ENCODE results near the gene SLC16A10.
A peak's percentile ranks its signal among the peaks of the same experiment; 100 is the strongest.

The SLC16A10 gene

GRCh38 chr6:111113336-111114086 is 26.2 kb downstream of the SLC16A10 start:
- H3K36me3 Mint-ChIP-seq (ENCODE audit: low read depth), result peaks cover 4% of the 10 kb centered on the region
- H3K4me3 Mint-ChIP-seq, result no peak overlapping the region
- H3K27me3 Mint-ChIP-seq (ENCODE audit: low read depth), result no peaks in the 10 kb centered on the region
- TF ChIP-seq, protein P1, sequence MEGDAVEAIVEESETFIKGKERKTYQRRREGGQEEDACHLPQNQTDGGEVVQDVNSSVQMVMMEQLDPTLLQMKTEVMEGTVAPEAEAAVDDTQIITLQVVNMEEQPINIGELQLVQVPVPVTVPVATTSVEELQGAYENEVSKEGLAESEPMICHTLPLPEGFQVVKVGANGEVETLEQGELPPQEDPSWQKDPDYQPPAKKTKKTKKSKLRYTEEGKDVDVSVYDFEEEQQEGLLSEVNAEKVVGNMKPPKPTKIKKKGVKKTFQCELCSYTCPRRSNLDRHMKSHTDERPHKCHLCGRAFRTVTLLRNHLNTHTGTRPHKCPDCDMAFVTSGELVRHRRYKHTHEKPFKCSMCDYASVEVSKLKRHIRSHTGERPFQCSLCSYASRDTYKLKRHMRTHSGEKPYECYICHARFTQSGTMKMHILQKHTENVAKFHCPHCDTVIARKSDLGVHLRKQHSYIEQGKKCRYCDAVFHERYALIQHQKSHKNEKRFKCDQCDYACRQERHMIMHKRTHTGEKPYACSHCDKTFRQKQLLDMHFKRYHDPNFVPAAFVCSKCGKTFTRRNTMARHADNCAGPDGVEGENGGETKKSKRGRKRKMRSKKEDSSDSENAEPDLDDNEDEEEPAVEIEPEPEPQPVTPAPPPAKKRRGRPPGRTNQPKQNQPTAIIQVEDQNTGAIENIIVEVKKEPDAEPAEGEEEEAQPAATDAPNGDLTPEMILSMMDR (IDR thresholded peaks at IDR 0.05; ENCODE audit: unreplicated experiment in 3 of 3), result no peak
- H3K9me3 Mint-ChIP-seq, result peaks cover 6% of the 10 kb centered on the region
- peak overlapping the region; percentile 41 to 57 (median 49) for H3K27ac Mint-ChIP-seq
- peaks cover 11% of the 10 kb centered on the region for H3K4me1 Mint-ChIP-seq

DNA sequence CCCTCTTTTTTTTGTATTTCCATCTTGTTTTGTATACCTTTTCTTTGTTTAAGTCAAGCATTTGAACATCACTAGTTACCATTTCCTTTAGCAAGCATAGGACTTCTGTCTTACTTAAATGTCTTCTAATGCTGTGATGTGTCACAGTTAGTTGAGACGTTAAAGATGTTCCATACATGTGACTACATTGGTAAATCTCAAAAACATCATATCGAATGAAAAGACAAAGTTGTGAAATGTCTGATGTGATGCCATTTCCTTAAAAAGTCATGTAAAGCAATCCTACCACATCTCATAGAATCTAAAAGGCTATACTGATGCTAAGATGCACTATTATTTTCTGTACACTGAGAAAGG is 26.8 kb downstream of the SLC16A10 start:
- TF ChIP-seq, protein P1 (IDR thresholded peaks at IDR 0.05; ENCODE audit: unreplicated experiment in 3 of 3), result no peak
- Mint-ChIP-seq H3K27me3 (ENCODE audit: low read depth) (no peaks in the 10 kb centered on the region), H3K4me1 (peaks cover 11% of the 10 kb centered on the region), H3K9me3 (peaks cover 6% of the 10 kb centered on the region), H3K4me3 (no peak overlapping the region), H3K36me3 (ENCODE audit: low read depth) (peaks cover 4% of the 10 kb centered on the region), H3K27ac (peak overlapping the region; percentile 41 to 57 (median 49))

DNA sequence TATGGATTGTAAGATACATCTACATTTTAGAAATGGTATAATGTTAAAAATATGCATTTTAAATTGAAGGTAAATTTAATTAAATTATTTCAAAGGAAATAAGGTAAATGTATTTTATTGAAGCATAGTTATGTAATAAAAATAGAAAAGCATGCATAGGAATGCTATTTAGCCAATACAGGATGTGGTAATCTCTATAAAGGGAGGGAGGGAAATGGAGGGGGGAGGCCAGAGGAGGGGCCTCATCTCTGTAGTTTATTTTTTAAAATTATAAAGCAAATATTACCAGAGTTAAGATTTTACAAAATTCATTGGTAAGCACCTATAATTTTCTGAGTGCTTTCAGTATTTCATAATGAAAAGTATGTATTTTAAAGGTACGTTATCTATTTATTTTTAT is 27.2 kb downstream of the SLC16A10 start:
- peaks cover 11% of the 10 kb centered on the region for H3K4me1 Mint-ChIP-seq
- no peaks in the 10 kb centered on the region for H3K27me3 Mint-ChIP-seq (ENCODE audit: low read depth)
- TF ChIP-seq, protein P1 (IDR thresholded peaks at IDR 0.05; ENCODE audit: unreplicated experiment in 3 of 3), result no peak
- H3K9me3 Mint-ChIP-seq, result peaks cover 6% of the 10 kb centered on the region
- H3K4me3 Mint-ChIP-seq, result no peak overlapping the region
- H3K27ac Mint-ChIP-seq, result no peak overlapping the region
- peaks cover 4% of the 10 kb centered on the region for H3K36me3 Mint-ChIP-seq (ENCODE audit: low read depth)

DNA sequence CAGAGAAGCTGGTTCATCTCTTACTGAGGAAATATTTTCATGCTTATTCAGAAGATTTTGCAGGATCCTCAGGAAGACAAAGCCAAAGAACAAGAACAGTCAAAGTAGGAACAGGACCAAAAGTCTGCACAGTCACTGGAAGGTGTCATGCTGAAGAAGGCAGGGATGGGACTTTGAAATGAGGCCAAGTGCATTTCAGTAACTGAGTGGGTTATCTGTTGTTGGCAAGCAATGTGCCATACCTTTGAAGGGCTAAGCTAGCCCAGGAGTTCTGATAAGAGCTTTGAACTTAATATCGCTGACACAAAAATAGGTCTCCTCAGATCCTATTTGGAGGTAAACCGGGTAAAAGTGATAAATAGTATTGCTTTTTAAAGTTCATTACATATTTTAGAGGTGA is 31.5 kb downstream of the SLC16A10 start:
- TF ChIP-seq, protein P1 (IDR thresholded peaks at IDR 0.05; ENCODE audit: unreplicated experiment in 3 of 3), result no peak
- Mint-ChIP-seq H3K27me3 (ENCODE audit: low read depth) (no peaks in the 10 kb centered on the region), H3K4me3 (no peak overlapping the region), H3K9me3 (peaks cover 6% of the 10 kb centered on the region), H3K4me1 (peaks cover 15% of the 10 kb centered on the region), H3K36me3 (ENCODE audit: low read depth) (peaks cover 4% of the 10 kb centered on the region), H3K27ac (no peak overlapping the region)

GRCh38 chr6:111119571-111120329 is 32.4 kb downstream of the SLC16A10 start:
- H3K36me3 Mint-ChIP-seq (ENCODE audit: low read depth), result peaks cover 4% of the 10 kb centered on the region
- H3K9me3 Mint-ChIP-seq, result peaks cover 6% of the 10 kb centered on the region
- no peaks in the 10 kb centered on the region for H3K27me3 Mint-ChIP-seq (ENCODE audit: low read depth)
- no peak overlapping the region for H3K4me3 Mint-ChIP-seq
- H3K27ac Mint-ChIP-seq, result no peak overlapping the region
- TF ChIP-seq, protein P1 (IDR thresholded peaks at IDR 0.05; ENCODE audit: unreplicated experiment in 3 of 3), result no peak
- peaks cover 11% of the 10 kb centered on the region for H3K4me1 Mint-ChIP-seq

Data from nephron (organoid).